Suprapubic skin (tissue), 3 donors: ENCODE data around the gene ZNF629.

Source experiments
- CTCF ChIP-seq, 2 donors: fragments of 200-600 bp in 1 of 2; fragments of 450-650 bp in 1 of 2; sonication (generic) in 1 of 2; IDR thresholded peaks; one replicate each; pipeline ENCODE4 v1.5.1; 2016 to 2019; ENCODE audit warnings: antibody characterized with exemption in 2 of 2, mild to moderate bottlenecking in 1 of 2, moderate library complexity in 1 of 2
- EP300 ChIP-seq: sonication (generic); formaldehyde crosslinking; IDR thresholded peaks from one replicate; pipeline ENCODE4 v1.6.1; 2017; ENCODE audit warnings: antibody characterized with exemption
- POLR2A ChIP-seq, 2 donors: fragments of 450-650 bp; IDR thresholded peaks; one replicate each; pipeline ENCODE4 v1.6.1; 2017; ENCODE audit warnings: antibody characterized with exemption in 2 of 2, mild to moderate bottlenecking in 2 of 2, moderate library complexity in 2 of 2

GRCh38 chr16:30787613-30788378 is 791 bp upstream of the ZNF629 start:
- TF ChIP-seq CTCF (IDR thresholded peaks at IDR 0.05): no peak
- TF ChIP-seq POLR2A (IDR thresholded peaks at IDR 0.05): no peak
- no peak for TF ChIP-seq EP300
